ENCODE data around the gene PPP1R1A. TPM values are rescaled to one million over a fixed set of nuclear protein-coding genes. Genes with fewer than 3 reads are reported as not detected.

The PPP1R1A gene, protein sequence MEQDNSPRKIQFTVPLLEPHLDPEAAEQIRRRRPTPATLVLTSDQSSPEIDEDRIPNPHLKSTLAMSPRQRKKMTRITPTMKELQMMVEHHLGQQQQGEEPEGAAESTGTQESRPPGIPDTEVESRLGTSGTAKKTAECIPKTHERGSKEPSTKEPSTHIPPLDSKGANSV
- not detected for total RNA-seq

DNA sequence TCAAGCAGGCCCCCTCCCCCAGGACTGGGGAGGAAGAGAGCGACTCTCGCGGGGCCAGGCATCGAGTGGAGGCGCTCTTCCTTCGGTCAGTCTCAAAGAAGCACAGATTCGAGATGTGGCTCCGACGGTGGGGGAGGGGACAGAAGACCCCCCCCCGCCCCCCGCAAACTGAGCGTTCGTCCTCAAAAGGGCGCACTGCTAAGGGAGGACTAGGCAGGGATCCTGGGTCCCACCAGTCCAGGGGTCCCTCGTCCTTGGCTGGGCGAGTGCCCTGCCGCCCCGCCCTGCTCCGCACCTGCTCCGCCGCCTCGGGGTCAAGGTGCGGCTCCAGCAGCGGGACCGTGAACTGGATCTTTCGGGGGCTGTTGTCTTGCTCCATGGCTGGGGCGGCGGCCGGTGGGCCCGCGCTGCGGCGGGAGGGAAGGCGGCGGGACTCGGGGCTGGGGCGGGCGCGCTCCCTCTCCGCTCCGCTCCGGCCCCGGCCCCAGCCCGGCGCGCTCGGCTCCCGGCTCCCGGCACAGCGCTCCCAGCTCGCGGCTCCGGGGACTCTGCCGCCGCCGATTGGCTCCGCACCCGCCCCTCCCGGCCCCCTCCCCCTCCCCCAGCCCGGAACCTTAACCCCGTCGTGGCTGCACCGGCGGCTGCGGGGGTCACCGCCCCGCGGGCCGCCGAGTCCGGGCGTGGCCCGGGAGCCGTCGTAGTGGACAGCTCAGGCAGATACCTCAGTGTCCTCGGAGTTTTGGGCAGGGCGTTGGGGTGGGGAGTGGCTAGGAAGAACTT lies at the start of gene PPP1R1A:
TSS of gene PPP1R1A (minus strand) at position 550 of the 780 bp plus-strand sequence. CDS start at position 379, 171 bp downstream.
- Mint-ChIP-seq H3K36me3 (no peaks in the 10 kb centered on the region), H3K9me3 (no peaks in the 10 kb centered on the region), H3K27me3 (peaks cover 53 to 61% of the 10 kb centered on the region in 2 donors), H3K27ac (no peak within 1 kb of the TSS), H3K4me1 (ENCODE audit: low read depth in 2 of 2) (no peaks in the 10 kb centered on the region), H3K4me3 (peak within 1 kb of the TSS; percentile 14)
- ATAC-seq, result no peak
- no peak for DNase-seq (ENCODE audit: low spot score)

DNA sequence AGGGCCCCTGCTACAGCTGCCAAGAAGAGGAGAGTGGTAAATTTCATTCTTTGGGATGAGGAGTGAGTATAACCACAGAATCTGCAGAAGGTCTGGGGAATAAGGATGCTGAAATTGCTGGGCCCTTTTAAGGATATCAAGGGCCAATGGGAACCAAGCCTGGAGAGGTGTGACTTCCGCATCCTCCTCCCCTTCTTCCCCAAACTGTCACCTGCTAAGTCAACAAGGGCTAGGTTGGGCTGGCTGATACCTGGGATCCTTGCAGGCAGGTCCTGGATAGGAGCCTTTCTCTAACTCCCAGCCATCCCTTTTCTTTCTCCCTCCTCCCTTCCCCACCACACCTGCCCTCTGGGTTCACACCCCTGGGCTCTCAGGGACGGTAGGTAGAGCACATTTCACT lies 46.3 kb upstream of the PPP1R1A start, which contains the start of gene LACRT:
TSS of gene LACRT (minus strand) at position 101 of the 400 bp plus-strand sequence. CDS start at position 47, 54 bp downstream.
- Mint-ChIP-seq H3K4me1 (ENCODE audit: low read depth in 2 of 2) (no peaks in the 10 kb centered on the region), H3K9me3 (no peaks in the 10 kb centered on the region), H3K4me3 (no peak within 1 kb of the TSS), H3K27me3 (peaks cover 14 to 20% of the 10 kb centered on the region in 2 donors), H3K27ac (no peak within 1 kb of the TSS), H3K36me3 (no peaks in the 10 kb centered on the region)
- DNase-seq (ENCODE audit: low spot score) (no peak), ATAC-seq (no peak)

DNA sequence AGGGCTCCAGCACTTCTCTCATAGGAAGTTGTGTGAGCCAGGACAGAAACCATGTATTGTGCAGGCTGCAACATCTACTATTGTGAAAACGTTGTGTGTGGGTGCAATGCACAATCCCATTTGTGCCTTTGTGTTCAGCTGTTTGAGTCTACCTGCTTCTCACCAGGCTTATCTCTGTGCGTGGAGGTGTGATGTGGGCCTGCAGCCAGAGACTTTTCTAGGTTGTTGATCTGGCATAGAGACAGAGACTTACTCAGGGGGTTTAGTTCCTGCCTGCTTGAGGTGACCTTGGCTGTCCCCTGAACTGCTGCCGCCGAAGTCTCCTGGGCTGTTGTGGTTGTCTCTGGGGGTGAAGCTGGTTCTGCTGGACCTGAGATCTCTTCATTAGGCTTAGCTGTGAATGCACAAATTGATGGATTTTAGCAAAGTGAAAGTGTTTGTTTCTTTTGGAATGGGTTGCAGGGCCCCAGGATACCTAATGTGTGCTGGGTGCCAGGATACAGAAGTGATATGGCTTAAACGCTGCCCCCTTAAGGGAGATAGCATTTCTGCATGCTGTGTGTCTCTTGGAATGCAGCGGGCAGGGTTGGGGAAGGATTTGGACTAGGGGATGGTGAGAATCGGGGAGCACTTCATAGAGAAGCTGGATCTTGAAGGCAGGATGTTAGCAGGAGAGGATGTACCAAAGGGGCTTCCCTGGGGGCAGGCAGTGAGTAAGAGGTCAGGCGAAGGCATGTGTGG lies 43.7 kb upstream of the PPP1R1A start:
- H3K27ac Mint-ChIP-seq, result no peak overlapping the region
- peak in 1 of 2 donors; percentile 20 for ATAC-seq
- peaks cover 4% of the 10 kb centered on the region for H3K9me3 Mint-ChIP-seq
- no peak overlapping the region for H3K4me3 Mint-ChIP-seq
- peaks cover 21 to 24% of the 10 kb centered on the region in 2 donors for H3K27me3 Mint-ChIP-seq
- no peaks in the 10 kb centered on the region for H3K4me1 Mint-ChIP-seq (ENCODE audit: low read depth in 2 of 2)
- no peak for DNase-seq (ENCODE audit: low spot score)
- H3K36me3 Mint-ChIP-seq, result no peaks in the 10 kb centered on the region

DNA sequence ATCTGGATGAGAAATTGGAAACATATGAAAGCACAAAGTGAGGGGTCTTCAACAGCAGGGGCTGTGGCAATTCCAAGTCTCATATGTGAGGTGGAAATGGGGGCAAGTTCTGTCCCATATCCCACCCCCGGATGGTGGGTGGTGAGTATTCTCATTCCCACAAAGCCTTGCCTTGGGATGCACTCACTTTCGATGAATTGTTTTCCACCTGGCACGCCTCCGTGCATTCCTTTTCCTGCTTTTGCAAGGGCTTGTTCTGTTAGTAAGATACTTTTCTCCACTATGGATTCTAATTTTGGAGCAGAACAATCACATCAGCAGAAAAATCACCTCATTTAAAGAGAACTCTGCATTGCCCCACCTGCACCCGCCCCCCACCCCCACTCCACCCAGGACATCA lies 43.1 kb upstream of the PPP1R1A start:
- ATAC-seq, result no peak
- no peak for DNase-seq (ENCODE audit: low spot score)
- Mint-ChIP-seq H3K9me3 (peaks cover 7% of the 10 kb centered on the region), H3K27ac (no peak overlapping the region), H3K4me1 (ENCODE audit: low read depth in 2 of 2) (no peaks in the 10 kb centered on the region), H3K36me3 (peaks cover 4% of the 10 kb centered on the region), H3K4me3 (no peak overlapping the region), H3K27me3 (peaks cover 21 to 27% of the 10 kb centered on the region in 2 donors)

DNA sequence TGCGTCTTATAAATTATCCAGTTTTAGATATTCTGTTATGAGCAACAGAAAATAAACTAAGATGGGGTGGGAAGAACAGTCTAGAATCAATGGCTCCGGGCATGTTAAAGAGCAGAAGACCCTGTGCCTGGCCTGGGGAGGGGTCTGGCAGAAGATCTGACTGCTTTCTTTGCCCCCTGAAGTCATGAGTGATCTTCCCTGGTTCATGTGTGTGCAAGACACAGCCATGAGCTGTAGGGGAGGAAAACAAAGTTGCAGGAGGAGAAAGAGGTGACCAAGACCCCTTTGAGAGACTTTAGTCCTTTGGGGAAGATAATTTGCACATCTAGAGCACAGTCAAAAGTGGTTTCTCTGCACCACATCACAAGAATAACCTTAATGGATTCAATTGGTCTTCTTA lies 41.5 kb upstream of the PPP1R1A start:
- peaks cover 31 to 33% of the 10 kb centered on the region in 2 donors for H3K27me3 Mint-ChIP-seq
- ATAC-seq (no peak), DNase-seq (ENCODE audit: low spot score) (no peak)
- no peak overlapping the region for H3K27ac Mint-ChIP-seq
- H3K9me3 Mint-ChIP-seq, result peaks cover 7% of the 10 kb centered on the region
- H3K4me3 Mint-ChIP-seq, result no peak overlapping the region
- H3K36me3 Mint-ChIP-seq, result peaks cover 4% of the 10 kb centered on the region
- no peaks in the 10 kb centered on the region for H3K4me1 Mint-ChIP-seq (ENCODE audit: low read depth in 2 of 2)

DNA sequence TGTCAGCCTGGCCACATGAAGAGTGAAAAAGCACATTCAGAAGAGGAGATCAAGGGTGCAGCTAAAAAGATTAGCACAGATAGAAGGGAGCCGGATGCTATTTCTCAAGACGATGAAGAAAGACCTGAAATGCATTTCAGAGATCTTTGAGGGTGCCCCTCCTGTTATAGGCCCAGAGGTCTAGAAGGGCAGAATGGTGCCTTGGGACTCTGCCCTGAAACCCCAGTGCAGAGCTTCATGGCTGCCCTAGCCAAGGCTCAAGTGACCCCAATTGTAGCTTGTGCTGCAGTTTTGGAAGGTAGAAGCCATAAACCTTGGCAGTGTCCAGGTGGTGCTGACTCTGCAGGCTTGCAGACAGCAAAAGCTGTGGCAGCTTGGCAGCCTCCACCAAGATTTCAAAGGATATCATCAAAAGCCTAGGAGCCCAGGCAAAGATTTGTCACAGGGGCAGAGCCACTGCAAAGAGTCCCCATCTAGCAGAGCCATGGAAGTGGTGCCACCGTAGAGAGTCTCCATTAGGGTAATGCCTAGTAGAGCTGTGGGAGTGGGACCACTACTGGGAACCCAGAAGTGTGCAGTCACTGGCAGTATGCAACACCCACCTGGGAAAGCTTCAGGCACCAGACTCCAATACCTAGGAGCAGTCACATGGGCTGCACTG lies 39.9 kb upstream of the PPP1R1A start:
- Mint-ChIP-seq H3K27ac (no peak overlapping the region), H3K9me3 (peaks cover 7% of the 10 kb centered on the region), H3K4me3 (no peak overlapping the region), H3K36me3 (peaks cover 4% of the 10 kb centered on the region), H3K27me3 (peaks cover 34 to 49% of the 10 kb centered on the region in 2 donors), H3K4me1 (ENCODE audit: low read depth in 2 of 2) (no peaks in the 10 kb centered on the region)
- DNase-seq (ENCODE audit: low spot score) (no peak), ATAC-seq (no peak)

DNA sequence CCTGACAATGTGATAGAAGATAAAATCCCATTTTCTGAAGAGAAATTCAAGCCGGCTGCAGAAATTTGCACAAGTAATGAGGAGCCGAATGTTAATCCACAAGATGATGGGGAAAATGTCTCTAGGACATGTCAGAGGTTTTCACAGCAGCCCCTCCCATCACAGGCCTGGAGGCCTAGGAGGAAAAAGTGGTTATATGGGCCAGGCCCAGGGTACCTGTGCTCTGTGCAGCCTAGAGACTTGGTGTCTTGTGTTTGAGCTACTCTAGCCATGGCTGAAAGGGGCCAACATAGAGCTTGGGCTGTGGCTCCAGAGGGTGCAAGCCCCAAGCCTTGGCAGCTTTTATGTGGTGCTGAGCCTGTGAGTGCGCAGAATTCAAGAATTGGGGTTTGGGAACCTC lies 38.8 kb upstream of the PPP1R1A start:
- Mint-ChIP-seq H3K4me3 (no peak overlapping the region), H3K27me3 (peaks cover 39 to 57% of the 10 kb centered on the region in 2 donors), H3K36me3 (peaks cover 4% of the 10 kb centered on the region), H3K4me1 (ENCODE audit: low read depth in 2 of 2) (no peaks in the 10 kb centered on the region), H3K9me3 (peaks cover 7% of the 10 kb centered on the region), H3K27ac (no peak overlapping the region)
- ATAC-seq (no peak), DNase-seq (ENCODE audit: low spot score) (no peak)

DNA sequence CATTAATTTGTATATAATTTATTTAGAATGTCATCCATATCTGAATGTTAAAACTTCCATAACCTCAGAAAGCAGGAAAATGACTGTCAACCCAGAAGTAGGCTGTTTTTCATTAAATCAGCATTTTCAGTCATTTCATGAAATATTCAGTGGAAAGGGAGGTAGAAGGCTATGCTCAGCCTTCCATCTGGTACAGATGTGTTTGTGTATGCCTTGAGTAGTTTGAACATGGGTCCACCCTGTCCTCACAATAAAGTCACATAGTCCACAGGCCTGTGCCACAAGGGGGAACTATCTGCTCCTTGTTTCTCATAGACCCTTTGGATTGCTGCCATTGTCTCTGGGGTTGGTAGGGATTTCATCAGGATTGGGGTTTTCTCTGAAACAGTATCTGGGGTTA lies 37.1 kb upstream of the PPP1R1A start:
- no peak overlapping the region for H3K4me3 Mint-ChIP-seq
- peaks cover 7% of the 10 kb centered on the region for H3K9me3 Mint-ChIP-seq
- no peak overlapping the region for H3K27ac Mint-ChIP-seq
- peaks cover 4% of the 10 kb centered on the region for H3K36me3 Mint-ChIP-seq
- H3K27me3 Mint-ChIP-seq, result peaks cover 43 to 65% of the 10 kb centered on the region in 2 donors
- ATAC-seq, result no peak
- no peak for DNase-seq (ENCODE audit: low spot score)
- no peaks in the 10 kb centered on the region for H3K4me1 Mint-ChIP-seq (ENCODE audit: low read depth in 2 of 2)

DNA sequence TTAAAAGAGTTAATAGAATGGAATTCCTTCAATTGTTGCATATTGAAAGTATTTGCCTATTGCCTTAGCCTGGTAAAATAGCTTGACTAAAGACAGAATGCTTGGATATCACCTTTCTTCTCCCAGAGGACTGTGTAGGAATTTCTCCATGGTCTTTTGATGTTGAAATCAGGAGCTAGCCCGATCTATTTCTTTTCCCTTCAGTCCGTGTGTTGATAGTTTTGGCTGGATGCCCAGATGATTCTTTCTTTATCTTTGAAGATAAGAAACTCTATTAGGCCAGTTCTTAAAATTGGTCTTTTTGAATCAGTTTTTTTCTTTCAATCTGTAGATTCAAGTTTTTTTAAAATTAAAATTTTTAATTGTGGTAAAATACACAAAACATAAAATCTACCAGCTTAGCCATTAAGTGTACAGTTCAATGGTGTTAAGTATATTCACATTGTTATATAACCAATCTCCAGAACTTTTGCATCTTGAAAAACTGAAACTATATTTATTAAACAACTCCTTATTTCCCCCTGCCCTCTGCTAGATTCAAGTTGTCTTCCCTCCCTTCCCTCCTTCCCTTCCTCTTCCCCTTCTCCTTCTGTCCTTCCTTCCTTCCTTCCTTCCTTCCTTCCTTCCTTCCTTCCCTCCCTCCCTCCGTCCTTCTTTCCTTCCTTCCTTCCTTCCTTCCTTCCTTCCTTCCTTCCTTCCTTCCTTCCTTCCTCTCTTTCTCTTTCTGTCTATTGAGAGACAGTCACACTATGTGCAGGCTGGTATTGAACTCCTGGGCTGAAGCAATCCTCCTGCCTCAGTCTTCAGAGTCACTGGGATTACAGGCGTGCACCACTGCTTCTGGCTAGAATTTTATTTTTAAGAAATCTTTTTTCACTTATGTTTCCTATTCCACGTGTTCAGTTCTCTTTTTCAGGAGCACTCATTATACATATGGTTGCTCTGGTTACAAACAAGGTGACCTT lies 36.1 kb upstream of the PPP1R1A start:
- ATAC-seq (no peak), DNase-seq (ENCODE audit: low spot score) (no peak)
- H3K27me3 Mint-ChIP-seq, result peaks cover 39 to 59% of the 10 kb centered on the region in 2 donors
- H3K4me1 Mint-ChIP-seq (ENCODE audit: low read depth in 2 of 2), result no peaks in the 10 kb centered on the region
- H3K4me3 Mint-ChIP-seq, result no peak overlapping the region
- no peak overlapping the region for H3K27ac Mint-ChIP-seq
- peaks cover 4% of the 10 kb centered on the region for H3K36me3 Mint-ChIP-seq
- peaks cover 7% of the 10 kb centered on the region for H3K9me3 Mint-ChIP-seq

DNA sequence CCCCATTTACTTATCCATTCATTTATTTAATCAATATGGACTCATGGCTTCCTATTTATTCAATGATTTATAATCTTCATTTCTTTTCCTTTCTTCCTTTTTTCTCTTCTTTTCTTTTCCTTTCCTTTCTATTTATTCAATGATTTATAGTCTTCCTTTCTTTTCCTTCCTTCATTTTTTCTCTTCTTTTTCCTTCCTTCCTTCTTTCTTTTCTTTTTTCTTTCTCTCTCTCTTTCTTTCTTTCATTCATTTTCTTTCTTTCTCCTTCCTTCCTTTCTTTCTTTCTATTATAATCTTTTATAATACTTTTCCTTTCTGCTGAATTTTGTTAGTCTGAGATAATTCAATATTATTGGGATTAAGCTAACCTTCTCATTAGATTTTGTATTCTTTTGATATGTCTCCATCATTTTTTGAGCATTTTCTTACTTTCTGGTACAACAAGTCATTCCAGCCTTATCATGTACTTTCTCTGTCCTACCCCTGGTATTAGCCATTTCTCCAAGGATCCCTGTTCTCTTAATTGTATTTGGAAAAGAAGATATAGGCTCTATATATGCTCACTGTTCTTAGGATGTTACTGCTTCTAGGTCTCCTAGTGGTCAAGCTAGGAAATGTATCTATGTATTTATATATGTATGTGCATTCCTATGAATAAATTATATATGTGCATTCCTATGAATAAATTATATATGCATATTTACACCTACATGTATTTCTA lies 34.2 kb upstream of the PPP1R1A start:
- Mint-ChIP-seq H3K27ac (no peak overlapping the region), H3K36me3 (peaks cover 4% of the 10 kb centered on the region), H3K4me1 (ENCODE audit: low read depth in 2 of 2) (no peaks in the 10 kb centered on the region), H3K27me3 (peaks cover 46 to 70% of the 10 kb centered on the region in 2 donors), H3K9me3 (peaks cover 3% of the 10 kb centered on the region), H3K4me3 (no peak overlapping the region)
- ATAC-seq, result no peak
- DNase-seq (ENCODE audit: low spot score), result no peak

DNA sequence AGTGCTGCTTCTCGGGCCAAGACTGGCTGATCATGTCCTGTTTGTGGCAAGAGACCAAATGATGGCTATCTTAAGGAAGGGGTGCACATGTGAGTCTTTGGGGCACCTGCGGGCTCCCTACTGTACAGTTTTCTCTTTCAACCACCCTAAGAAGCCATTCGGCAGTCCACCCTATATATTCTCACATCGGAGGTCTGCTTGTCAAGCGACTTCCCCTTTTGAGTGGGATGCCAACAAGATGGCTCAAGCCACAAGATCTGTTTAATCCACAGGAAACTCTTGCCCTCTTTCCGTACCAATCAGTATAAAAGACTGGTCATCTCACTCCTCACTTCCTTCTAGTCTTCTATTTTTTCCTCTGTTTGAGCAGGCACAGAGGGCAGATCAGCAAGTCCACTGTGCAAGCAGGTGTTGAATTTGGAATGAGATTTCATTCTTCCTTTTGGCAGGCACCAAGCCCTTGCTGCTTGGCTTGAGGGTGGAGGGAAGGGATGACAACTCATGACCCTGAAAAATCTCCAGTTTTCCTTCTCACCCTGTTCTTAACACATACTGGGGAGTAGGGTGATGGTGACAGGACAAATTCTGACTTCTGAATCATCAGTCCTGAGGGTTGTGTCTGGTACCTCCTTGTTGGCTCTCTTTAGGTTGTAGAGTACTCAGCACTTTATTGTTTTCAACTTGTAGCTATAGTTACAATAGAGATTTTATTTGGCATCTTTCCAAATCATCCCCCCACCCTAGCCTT lies 28.6 kb upstream of the PPP1R1A start:
- Mint-ChIP-seq H3K4me1 (ENCODE audit: low read depth in 2 of 2) (peaks cover 4% of the 10 kb centered on the region in 2 donors), H3K36me3 (no peaks in the 10 kb centered on the region), H3K27ac (no peak overlapping the region), H3K9me3 (no peaks in the 10 kb centered on the region), H3K27me3 (peaks cover 36 to 63% of the 10 kb centered on the region in 2 donors), H3K4me3 (no peak overlapping the region)
- DNase-seq (ENCODE audit: low spot score) (no peak), ATAC-seq (peak in 1 of 2 donors; percentile 51)
